GM18907 (cell line): ENCODE measurements around the gene PARP8.

Experiments
- ATAC-seq: cut with Tn5 transposase; IDR thresholded peaks from one replicate; pipeline ENCODE4 v1.9.1; 2021; ENCODE audit warnings: mild to moderate bottlenecking, moderate library complexity; ENCODE audit not compliant: unreplicated experiment

Gene PARP8

DNA sequence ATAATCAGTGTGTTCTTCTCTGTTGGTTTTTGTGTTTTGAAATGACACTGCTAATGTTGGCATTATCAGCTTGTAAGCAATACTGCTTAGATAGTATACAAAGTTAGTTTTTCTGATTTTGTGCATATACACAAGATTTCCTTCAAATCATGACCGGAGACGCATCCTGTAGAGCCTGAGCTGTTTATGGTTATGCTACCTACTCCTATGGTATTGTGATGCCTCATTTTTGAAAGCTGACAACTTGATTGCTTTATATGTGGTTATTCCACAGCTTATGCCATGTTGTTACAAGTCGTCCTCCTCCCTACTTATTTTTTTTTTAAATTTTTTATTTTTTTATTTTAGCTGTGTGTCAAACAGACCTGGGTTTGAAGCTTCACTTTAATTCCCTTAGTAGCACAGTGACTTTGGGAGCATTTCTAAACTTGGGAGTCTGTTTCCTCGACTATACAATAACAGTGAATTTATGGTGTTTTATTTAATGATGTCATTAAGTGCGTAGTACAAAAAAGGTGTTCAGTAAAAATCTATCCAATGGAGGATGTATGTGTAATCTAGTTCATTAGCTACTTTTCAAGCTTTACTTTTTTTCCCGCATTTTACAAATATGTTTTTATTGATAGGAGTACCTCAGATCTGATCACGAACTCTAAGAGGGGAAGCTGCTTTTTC is 59.5 kb downstream of the PARP8 start:
- ATAC-seq = no peak

DNA sequence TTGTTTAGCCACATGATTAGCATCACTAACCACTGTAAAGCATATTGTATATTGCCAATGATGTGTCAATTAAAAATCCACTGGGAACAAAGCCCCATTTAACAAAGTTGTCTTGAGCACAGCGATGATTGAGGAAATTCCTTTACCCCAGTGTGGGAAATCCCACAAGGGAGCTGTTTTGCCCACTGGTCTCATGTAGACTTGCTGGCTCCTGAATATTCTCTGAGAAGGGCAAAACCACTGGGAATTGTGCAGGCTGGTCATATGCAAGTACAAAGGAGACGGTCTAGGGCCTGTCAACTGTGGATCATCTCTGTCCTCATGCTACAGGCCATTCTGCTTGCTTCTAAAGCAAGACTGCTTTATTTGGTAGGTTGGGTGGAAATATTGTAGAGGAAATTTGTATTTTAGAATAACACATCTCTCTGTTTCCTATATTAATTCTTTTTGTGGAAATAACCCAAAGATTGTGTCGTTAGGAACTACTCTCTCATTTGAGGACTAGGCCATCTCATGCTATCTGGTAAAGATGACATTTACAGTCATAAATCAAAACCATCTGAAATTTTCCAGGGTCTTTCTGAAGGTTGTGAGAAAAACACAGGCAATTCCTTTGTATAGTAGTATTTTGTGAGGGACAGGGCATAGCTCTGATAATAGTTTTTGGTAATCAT is 60.2 kb downstream of the PARP8 start:
- ATAC-seq = no peak

DNA sequence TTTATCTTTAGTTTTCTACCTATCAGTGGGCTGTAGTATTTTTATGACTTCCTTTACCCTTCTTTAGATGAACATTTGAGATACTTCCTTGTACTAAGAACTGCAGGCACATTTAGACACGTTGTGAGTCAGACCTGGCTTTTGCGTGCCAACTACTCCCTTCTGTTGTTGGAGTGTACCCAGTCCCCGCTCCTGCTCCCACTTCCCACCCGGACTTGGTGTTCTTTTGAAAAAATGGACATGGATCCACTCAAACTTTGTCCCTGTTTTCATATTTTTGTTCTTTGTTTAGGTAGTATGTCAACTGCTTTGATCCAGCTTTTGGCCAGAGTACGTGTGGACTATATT is 60.7 kb downstream of the PARP8 start:
- no peak for ATAC-seq

DNA sequence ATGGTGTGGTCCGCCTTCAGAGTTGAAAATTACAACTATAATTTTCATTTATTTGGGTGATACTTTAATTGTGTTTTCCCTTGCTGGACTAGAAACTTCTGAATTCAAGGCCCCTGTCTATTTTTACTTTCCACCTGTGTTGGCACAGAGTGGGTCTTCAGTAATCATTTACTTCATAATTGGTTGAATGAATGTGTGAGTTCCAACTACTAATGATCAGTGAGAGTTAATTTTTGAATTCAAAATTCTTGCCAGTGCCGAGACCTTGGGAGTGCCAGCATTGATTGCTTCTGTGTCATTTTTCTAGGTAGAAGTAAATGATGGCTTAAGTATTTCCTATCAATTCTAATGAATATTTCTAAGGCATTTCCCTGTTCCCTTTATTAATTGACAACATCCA is 61.4 kb downstream of the PARP8 start:
- no peak for ATAC-seq

DNA sequence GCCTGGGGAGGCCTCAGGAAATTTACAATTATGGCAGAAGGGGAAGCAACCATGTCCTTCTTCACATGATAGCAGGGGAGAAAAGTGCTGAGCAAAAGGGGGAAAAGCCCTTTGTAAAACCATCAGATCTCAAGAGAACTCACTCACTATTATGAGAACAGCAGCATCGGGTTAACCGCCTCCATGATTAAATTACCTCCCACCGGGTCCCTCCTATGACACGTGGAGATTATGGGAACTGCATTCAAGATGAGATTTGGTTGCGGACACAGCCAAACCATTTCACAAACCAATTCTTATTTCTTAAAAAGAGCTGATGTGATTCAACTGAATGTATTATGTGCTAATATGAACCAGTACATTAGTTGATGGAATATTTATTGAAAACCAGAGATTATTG is 63.9 kb downstream of the PARP8 start:
- ATAC-seq = no peak

DNA sequence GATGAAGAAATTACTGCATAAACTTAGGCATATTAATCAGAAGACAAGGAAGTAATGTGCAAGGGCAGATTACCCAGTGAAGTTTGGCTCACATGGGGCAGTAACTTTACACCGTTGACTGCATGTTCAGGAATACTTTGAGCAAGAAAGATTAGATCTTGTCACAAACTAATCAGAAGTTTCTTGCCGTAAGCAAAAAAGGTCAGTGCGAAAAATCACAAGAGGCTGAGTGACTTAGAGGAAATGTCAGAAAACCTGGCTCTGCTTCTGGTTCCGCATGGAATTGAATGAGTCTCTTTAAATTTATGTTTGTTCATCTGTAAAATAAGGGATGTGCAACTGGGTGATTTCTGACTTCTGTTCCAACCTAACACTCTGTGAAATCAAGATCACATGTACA is 64.4 kb downstream of the PARP8 start:
- no peak for ATAC-seq

DNA sequence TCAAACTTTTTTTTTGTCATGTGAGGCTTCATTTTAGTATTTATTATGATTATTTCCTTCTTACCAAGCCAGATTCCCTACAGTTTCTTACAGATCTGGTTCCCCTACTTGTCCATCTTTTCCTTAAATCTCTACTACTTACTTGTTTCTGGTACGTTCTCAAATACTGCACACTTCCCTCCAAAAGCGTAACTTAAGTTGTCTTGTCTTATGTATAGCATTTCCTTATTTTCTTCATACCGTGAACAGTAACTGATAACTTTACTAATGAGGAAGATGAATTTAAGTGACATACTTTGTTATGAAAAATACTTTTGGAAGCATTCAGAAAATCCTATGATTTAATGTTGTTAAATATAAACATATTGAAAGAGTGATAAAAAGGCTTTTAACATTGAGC is 67.3 kb downstream of the PARP8 start:
- no peak for ATAC-seq

DNA sequence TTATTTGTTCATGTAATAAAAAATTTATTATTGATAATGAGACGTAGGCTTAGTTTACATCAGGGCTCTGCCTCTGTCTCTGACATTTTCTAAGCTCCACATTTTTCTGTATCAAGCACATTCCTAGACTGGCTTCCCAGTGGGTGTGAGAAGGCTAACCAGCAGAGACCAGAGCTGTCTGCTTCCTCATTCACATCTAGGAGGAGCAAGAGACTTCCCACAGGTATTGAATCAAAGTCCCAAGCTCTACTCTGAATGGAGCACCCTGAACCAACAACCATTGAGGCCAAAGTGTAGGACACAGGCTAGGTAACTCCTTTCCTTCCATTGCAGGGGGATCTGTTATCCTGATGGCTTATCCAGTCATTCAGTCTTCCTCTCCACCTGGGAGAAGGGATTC is 72.4 kb downstream of the PARP8 start:
- ATAC-seq = no peak

DNA sequence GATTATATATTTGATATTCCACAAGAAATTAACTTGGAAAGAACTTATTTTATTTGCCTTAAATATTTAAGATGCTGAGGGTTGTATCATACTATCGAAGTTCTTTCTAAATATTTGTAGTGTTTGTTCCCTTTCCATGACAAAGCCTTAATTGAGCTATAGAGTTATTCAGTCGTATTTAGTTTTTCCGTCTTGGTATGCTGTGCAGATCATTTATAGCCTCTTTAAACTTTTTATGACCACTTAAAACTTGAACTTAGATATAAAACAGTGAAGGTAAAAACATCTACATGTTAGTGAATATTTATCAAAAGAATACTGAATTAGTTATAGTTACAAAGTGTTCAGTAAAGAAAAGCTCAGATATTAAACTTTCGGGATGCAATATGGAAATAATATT is 74.4 kb downstream of the PARP8 start:
- no peak for ATAC-seq

DNA sequence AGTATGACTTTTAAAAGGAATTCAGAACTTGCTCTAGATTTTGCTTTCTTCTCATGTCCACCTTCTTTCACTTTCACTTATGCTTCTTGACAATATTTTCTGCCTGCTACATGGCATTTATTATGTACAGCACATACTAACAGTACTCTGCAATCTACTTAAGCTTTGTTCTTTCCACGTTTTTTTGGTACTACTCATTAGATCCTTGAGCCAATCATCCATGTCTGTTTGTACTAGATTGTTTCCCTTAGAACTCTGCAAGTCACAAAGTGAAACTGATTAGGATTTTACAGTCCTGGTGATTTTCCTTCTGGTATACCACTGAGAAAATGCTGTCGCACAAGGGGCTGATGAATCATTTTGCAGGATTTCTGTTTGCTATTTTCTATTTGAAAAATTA is 78.3 kb downstream of the PARP8 start:
- ATAC-seq = peak; percentile 64

DNA sequence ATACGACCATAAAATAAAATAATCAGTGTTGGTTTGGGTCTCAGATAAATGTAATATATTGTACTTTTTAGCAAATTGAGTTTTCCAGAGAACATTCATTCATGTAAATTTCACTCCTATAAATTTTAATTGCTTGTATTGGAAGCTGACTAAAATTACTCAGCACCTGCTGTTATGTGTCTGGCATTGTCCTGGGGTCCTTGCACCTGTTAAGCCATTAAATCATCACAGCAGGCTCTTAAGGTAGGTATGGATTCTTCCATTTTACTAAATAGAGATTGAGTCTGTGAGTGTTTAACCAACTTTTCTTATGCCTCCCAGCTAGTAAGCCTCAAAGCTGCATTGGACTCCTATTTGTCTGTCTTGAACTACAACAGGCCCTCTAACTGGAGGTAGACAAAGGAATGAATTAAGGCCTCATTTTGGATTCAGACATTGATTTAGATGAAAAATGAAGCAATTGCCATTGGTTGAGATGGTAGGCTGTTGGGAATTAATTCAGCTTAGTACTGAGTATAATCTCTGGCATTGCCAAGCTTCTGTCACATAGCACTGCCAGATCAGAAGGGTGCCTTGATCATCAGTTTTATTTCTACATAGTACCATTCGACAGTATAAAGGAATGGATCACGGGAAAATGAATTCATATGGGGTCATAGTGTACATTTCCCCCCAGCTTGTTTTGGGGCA is 78.9 kb downstream of the PARP8 start:
- no peak for ATAC-seq

DNA sequence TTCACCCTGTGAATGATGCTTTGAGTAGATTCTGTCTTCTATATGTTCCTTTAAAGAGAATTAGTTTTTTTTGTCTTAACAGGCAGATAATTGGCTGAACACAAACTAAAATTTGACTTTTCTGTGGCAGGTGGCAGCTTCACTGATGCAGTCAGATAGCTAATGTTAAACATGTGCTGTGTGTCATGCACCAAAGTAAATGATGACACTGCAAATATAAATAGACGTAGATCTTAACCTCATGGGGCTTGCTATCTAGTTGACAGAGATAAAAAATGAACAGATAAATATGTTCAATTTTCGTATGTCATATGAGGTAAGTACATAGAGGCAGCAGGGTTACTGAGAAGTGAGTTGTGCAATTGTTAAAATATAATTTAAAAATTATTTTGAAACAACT is 82.7 kb downstream of the PARP8 start:
- ATAC-seq = no peak

DNA sequence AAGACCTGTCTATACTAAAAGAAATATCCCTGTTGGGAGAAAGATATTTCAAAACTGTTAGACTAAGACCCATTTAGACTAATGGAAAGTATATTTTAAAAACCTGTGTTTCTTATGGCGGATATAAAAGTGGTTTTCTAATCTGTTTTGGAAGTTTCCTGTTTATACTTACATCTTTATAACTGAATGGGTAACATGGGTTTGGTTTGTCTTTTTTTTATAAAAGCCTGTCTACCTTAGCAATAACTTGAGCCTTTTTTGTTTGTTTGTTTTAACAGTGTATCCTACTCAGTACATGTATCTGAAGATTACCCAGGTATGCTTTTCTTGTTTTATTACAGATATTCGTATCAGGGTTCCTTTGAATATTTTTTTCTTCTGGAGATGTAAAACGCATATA is 83.4 kb downstream of the PARP8 start:
- ATAC-seq = no peak

DNA sequence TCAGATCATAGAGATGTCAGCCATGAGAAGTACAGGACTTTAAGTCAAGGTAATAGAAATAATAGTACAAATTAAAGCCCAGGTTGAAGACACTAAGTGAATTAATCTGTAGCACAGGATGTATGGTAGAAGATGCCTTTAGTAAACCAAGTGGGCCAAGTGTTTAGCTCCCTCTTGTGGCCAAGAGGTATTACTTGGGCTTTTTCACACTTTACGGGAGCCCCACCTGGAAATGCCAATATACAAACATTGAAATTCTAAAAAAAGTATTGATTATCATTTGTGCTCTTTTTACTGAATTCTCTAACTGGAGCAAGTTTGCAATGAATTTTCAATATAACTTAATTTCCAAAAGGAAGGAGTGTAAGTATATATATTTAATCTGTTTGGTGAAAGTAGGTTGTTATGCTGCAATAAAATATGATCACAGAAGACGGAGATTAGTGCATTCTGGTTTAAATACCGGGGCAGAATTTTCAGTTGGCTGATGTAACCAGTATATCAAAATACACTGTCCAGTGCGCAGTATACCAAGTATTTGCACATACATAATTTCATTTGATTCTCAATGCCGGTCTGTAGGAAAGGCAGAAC is 84.7 kb downstream of the PARP8 start:
- peak; percentile 91 for ATAC-seq

DNA sequence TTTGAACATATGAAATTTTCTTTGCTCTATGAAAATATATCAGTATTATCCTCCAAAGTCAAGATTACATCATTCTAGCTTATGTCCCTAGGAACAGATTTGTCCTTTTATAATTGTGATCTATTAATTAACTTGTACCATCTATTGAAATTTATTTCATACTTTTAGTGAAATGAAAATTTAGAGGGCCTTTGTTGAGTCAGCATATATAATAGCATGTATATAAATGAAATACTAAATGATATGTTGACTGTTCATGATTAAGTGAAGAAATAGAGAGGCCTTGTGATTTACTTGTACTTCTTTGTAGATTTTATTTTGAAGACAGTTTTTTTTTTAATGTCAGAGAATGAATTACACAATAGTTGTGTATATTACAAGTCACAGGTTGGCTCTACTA is 86.4 kb downstream of the PARP8 start:
- no peak for ATAC-seq

DNA sequence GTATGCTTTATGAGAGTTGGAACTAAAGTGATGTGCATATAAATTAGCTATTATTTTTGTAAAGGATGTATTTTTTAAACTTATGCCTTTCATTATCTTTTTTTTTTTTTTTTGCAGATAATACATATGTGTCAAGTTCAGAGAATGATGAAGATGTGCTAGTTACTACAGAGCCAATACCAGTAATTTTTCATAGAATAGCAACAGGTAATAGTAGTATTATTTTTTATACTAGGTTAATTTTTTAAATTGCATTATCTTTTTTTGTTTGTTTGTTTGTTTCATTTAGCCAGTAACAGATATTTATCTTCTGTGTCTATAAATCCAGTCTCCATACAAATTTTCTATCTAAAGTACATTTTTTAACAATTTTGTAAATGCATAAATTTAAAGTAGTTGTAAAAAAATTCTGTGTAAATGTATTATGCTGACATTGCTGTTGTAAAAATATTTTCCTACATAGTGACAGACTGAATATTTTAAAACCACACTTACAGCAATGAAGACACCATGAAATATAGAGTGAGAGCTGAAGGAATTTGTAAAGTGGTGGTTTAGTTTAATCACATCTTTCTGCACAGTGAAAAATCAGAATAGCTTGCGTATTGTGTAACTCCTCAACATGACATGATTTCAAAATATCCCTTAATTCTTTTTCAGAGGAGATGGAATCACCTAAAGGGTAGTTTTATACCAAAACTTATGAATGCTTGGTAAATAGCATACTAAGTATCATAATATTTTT is 93.3 kb downstream of the PARP8 start:
- no peak for ATAC-seq

DNA sequence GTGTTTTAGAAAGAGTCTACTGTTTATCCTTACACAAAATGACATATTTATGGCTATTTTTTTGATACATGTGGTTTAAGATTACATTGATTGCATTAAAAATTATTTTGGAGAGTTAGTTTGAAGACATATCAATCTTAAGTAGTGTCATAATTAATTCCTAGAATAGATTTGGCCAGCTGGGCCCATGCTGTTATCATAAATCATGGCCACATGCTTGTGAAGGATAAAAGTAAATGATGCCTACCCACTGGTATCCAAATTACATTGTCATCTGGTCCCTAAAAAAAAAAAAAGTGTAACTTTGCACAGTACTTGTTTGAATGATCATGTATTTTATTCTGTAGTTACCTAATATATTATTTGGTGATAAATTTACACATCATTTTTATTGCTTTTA is 96.9 kb downstream of the PARP8 start:
- ATAC-seq = no peak

DNA sequence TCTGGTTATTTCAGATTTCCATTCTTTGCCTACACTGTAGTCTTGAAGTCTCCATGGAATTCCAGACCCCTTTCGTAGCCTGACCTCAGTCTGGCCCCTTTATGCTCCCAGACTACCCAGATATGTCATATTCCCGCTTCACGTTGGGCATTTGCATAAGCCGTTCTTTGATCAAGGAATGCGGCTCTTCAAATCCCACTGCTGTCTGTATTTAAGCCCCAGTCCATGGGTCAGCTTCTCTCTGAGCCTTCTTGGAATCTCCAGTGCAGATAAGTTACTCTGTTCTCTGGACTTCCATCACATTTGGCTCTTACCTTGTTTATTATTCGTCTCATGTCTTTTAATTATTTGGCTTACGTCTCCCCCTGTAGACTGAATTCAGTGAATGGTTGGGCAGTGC is 97.4 kb downstream of the PARP8 start:
- ATAC-seq = no peak

DNA sequence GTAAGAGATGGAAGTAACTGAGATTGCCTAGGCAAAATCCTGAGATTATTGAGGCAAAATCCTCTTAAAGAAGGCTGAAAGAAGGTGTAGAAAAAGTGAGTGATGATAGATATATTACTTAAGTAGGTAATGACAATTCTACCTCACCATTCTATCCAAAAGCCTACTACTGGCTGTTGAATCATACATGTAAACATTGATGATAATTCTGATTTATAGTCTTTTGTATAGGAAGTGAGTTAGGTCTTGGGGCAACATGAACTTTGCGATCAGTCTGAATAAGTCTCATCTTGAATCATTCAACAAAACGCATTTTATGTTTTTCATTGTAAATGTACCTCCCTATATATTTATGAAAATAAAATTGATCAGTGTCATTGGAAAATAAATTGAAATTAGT is 99.6 kb downstream of the PARP8 start:
- ATAC-seq = no peak

DNA sequence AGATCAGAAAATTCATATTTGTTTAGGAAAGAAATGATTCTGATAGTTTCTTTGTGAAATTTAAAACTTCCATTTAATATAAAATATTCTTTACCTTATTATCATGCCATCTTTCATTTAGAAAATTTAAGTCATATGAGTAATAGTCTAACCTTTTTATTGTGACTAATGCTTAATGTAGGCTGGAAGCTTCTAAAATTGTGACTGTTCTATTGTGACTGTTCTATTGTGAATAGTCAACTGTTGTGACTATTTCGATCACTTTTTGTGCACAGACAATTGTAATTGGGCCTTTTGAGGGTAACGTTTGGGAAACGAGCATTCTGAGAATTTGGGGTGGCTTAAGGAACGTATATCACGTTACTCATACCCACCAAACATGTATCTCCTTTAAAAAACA is 100.0 kb downstream of the PARP8 start:
- ATAC-seq = no peak

DNA sequence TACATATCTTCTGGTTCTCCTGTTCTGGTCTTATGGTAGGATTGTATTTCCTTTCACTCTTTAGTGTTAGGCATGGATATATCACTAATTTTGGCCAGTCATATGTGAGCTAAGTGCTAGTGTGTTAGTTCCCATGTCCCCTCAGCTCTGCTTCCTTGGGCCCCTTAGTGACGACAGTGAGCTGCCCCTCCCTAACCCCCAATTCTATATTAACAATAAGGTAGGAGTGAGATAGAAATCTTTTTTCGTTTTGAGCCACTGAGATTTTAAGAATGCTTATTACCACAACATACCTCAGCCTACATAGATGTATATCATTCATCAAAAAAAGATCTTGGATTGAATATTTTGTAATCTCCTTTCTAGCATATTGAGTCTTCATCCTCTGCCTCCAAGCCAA is 100.5 kb downstream of the PARP8 start:
- no peak for ATAC-seq
